HCT116 (cell line): ENCODE measurements around the gene DCAF10.
A peak's percentile ranks its signal among the peaks of the same experiment; 100 is the strongest.

Experiments used
- CTCF ChIP-seq, 3 experiments: fragments of 200-600 bp in 1 of 3; sonication (generic) in 1 of 3; IDR thresholded peaks in 2 of 3; conservative IDR thresholded peaks in 1 of 3; 2 replicates each; pipeline ENCODE4 v1.5.1; 2012 to 2017; ENCODE audit warnings: low read depth in 2 of 3, low read length in 2 of 3, antibody characterized with exemption in 1 of 3, borderline replicate concordance in 1 of 3, control low read depth in 1 of 3, mild to moderate bottlenecking in 1 of 3, mixed read lengths in 1 of 3, mixed run types in 1 of 3, moderate library complexity in 1 of 3; ENCODE audit not compliant: insufficient read depth in 1 of 3
- EGR1 ChIP-seq: IDR thresholded peaks from 2 replicates; pipeline ENCODE4 v1.6.1; 2012; ENCODE audit warnings: low read depth
- EZH2 ChIP-seq: fragments of 200-600 bp; sonication (generic); IDR thresholded peaks from 2 replicates; pipeline ENCODE4 v1.6.1; 2017; ENCODE audit warnings: antibody characterized with exemption, mixed run types
- EZH2phosphoT487 ChIP-seq: fragments of 200-600 bp; IDR thresholded peaks from 2 replicates; pipeline ENCODE4 v1.6.1; 2018; ENCODE audit warnings: antibody characterized with exemption, borderline replicate concordance
- POLR2A ChIP-seq: IDR thresholded peaks from 2 replicates; pipeline ENCODE4 v1.7.0; 2011; ENCODE audit warnings: borderline replicate concordance; ENCODE audit not compliant: insufficient read depth, insufficient read length; ENCODE audit errors: extremely low read depth
- REST ChIP-seq: IDR thresholded peaks from 2 replicates; pipeline ENCODE4 v1.6.1; 2012; ENCODE audit warnings: low read depth
- YY1 ChIP-seq: IDR thresholded peaks from 2 replicates; pipeline ENCODE4 v1.6.1; 2011; ENCODE audit warnings: low read length, low read depth, moderate library complexity, mild to moderate bottlenecking; ENCODE audit not compliant: insufficient replicate concordance; ENCODE audit errors: extremely low read depth
- ZFX ChIP-seq: fragments of 450-650 bp; IDR thresholded peaks from 2 replicates; pipeline ENCODE4 v1.6.1; 2017
- TF ChIP-seq, protein P1 (sequence below): IDR thresholded peaks from 2 replicates; pipeline ENCODE4 v1.6.1; 2012

DNA sequence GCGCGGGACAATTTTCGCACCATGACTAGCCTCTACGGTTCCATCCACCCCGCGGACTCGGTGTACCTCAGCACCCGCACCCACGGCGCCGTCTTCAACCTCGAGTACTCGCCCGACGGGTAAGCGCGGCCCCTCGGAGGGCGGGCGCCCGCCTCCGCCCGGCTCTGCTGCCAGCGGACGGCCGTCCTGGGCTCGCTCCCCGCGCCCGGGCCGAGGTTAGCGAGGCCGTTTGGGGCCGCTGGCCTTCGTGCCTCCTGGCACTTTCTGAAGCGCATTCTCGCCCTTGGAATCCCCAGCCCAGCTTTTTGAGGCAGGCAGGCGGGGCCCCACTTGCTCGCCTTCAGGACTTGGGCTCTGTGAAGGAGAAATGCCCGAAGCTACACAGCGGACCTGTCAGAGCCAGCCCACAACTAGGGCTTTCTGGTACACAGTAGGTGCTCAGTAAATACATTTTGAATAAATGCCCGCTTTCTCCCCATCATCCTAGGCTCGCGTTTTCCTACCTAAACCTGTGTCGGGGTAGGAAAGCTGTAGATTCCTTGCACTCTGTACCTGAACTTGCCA is 772 bp downstream of the DCAF10 start:
- TF ChIP-seq ZFX (peak; percentile 92), POLR2A (no peak), CTCF (IDR thresholded peaks at IDR 0.05 in 2 of 3, conservative IDR thresholded peaks at IDR 0.05 in 1 of 3; ENCODE audit: borderline replicate concordance in 1 of 3, insufficient read depth in 1 of 3, low read depth in 2 of 3, low read length in 2 of 3) (no peak), EZH2phosphoT487 (no peak), YY1 (no peak), REST (no peak), EGR1 (no peak), EZH2 (no peak)
- TF ChIP-seq, protein P1, sequence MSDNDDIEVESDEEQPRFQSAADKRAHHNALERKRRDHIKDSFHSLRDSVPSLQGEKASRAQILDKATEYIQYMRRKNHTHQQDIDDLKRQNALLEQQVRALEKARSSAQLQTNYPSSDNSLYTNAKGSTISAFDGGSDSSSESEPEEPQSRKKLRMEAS = no peak
